DOHH2 (cell line): Measurements from ENCODE around the gene POM121C.
A peak's percentile ranks its signal among the peaks of the same experiment; 100 is the strongest.
"Not testable (repeated sequence)": the region's sequence is repeated elsewhere in the genome, so short reads cannot be mapped to it uniquely, and the experiment has no call there.

Source experiments
- H3F3A ChIP-seq: fragments of 200-600 bp; sonication (generic), shearing (Covaris generic); 2 replicates; pipeline ENCODE4 v1.6.0; 2016; ENCODE audit warnings: antibody characterized with exemption, mild to moderate bottlenecking; ENCODE audit not compliant: control insufficient read depth, insufficient read depth
- H3K27ac ChIP-seq: fragments of 200-600 bp; sonication (generic); 2 replicates; pipeline ENCODE4 v1.5.1; 2014; ENCODE audit warnings: low read depth, mild to moderate bottlenecking, low read length, moderate library complexity
- H3K27me3 ChIP-seq: fragments of 200-600 bp; sonication (generic); 2 replicates; pipeline ENCODE4 v1.6.1; 2014; ENCODE audit warnings: mild to moderate bottlenecking, low read length, mixed read lengths; ENCODE audit not compliant: control insufficient read depth
- H3K36me3 ChIP-seq: fragments of 200-600 bp; sonication (generic); 2 replicates; pipeline ENCODE4 v1.6.1; 2014; ENCODE audit warnings: mild to moderate bottlenecking, low read length, moderate library complexity, mixed read lengths; ENCODE audit not compliant: control insufficient read depth
- H3K4me1 ChIP-seq: fragments of 200-600 bp; sonication (generic); 2 replicates; pipeline ENCODE4 v1.6.1; 2014; ENCODE audit warnings: mild to moderate bottlenecking, low read length, mixed read lengths; ENCODE audit not compliant: control insufficient read depth
- H3K4me2 ChIP-seq: fragments of 200-600 bp; sonication (generic); 2 replicates; pipeline ENCODE4 v1.6.0; 2014; ENCODE audit warnings: mild to moderate bottlenecking, low read length, moderate library complexity
- H3K4me3 ChIP-seq: fragments of 200-600 bp; sonication (generic); 2 replicates; pipeline ENCODE4 v1.5.1; 2014; ENCODE audit warnings: mild to moderate bottlenecking, low read length, mixed read lengths
- H3K79me2 ChIP-seq: fragments of 200-600 bp; sonication (generic); 2 replicates; pipeline ENCODE4 v1.6.1; 2014; ENCODE audit warnings: mild to moderate bottlenecking, low read length, mixed read lengths; ENCODE audit not compliant: control insufficient read depth
- H3K9me2 ChIP-seq: fragments of 200-600 bp; sonication (generic); replicated peaks from 2 replicates; pipeline ENCODE4 v1.6.1; 2014; ENCODE audit warnings: mild to moderate bottlenecking, low read length, mixed read lengths; ENCODE audit not compliant: control insufficient read depth
- H3K9me3 ChIP-seq: fragments of 200-600 bp; sonication (generic); 2 replicates; pipeline ENCODE4 v1.6.1; 2014; ENCODE audit warnings: antibody characterized with exemption, low read length, mixed read lengths; ENCODE audit not compliant: control insufficient read depth, insufficient read depth
- H4K20me1 ChIP-seq: fragments of 200-600 bp; sonication (generic); 2 replicates; pipeline ENCODE4 v1.6.0; 2014; ENCODE audit warnings: low read depth, mild to moderate bottlenecking, antibody characterized with exemption, low read length, moderate library complexity; ENCODE audit not compliant: control insufficient read depth, insufficient read depth
- CTCF ChIP-seq: fragments of 200-600 bp; sonication (generic); IDR thresholded peaks from one replicate; pipeline ENCODE4 v1.5.1; 2014; ENCODE audit warnings: antibody characterized with exemption, mild to moderate bottlenecking, low read depth, low read length; ENCODE audit not compliant: poor library complexity, severe bottlenecking
- EZH2phosphoT487 ChIP-seq: fragments of 200-600 bp; sonication (generic); IDR thresholded peaks from 2 replicates; pipeline ENCODE4 v1.6.1; 2017; ENCODE audit warnings: borderline replicate concordance, mild to moderate bottlenecking, antibody characterized with exemption, low read length, moderate library complexity, mixed read lengths

Gene POM121C

GRCh38 chr7:75485979-75486643 is at the start of gene POM121C:
Gene POM121C, minus strand, starts transcription at chr7:75486299. Its CDS starts 44,803 bp downstream, at chr7:75441496.
- H4K20me1 ChIP-seq, H3K9me2 ChIP-seq, H3K9me3 ChIP-seq, H3K4me1 ChIP-seq, H3F3A ChIP-seq, H3K27me3 ChIP-seq: not testable (repeated sequence)
- peak within 1 kb of the TSS; percentile 28 for H3K27ac ChIP-seq
- H3K4me3 ChIP-seq, result peak within 1 kb of the TSS; percentile 88
- H3K36me3 ChIP-seq, result peaks cover 17% of the 10 kb centered on the region
- H3K4me2 ChIP-seq, result peak within 1 kb of the TSS; percentile 64
- H3K79me2 ChIP-seq, result peaks cover 42% of the 10 kb centered on the region

- H3K4me1 ChIP-seq, result peaks cover 11% of the 10 kb centered on the region
- no peak overlapping the region; the same call in 1 of the 2 replicates for H3K27ac ChIP-seq
- H3K4me3 ChIP-seq, result peak overlapping the region; percentile 29
- H3K79me2 ChIP-seq, result no peaks in the 10 kb centered on the region
- no peak for TF ChIP-seq EZH2phosphoT487
- TF ChIP-seq CTCF, result no peak
- no peaks in the 10 kb centered on the region for H4K20me1 ChIP-seq
- H3K36me3 ChIP-seq, result no peaks in the 10 kb centered on the region
- H3K27me3 ChIP-seq, result peaks cover 3% of the 10 kb centered on the region
- H3F3A ChIP-seq, result no peaks in the 10 kb centered on the region
- no peaks in the 10 kb centered on the region for H3K9me2 ChIP-seq
- H3K4me2 ChIP-seq, result peak overlapping the region; percentile 59
- H3K9me3 ChIP-seq, result no peaks in the 10 kb centered on the region
Observed at GRCh38 chr7:75534727-75535307, 48.7 kb upstream of the POM121C start.

- H3K27me3 ChIP-seq, result peaks cover 3% of the 10 kb centered on the region
- no peaks in the 10 kb centered on the region for H3K9me2 ChIP-seq
- H3K36me3 ChIP-seq, result no peaks in the 10 kb centered on the region
- no peaks in the 10 kb centered on the region for H3K9me3 ChIP-seq
- H3K4me2 ChIP-seq, result no peak overlapping the region
- TF ChIP-seq EZH2phosphoT487 (no peak), CTCF (no peak)
- no peak overlapping the region for H3K4me3 ChIP-seq
- H4K20me1 ChIP-seq, result no peaks in the 10 kb centered on the region
- H3K4me1 ChIP-seq, result peaks cover 11% of the 10 kb centered on the region
- no peaks in the 10 kb centered on the region for H3F3A ChIP-seq
- no peak overlapping the region for H3K27ac ChIP-seq
- no peaks in the 10 kb centered on the region for H3K79me2 ChIP-seq
Observed at GRCh38 chr7:75533926-75534325, 47.8 kb upstream of the POM121C start.

GRCh38 chr7:75532639-75533038 is 46.5 kb upstream of the POM121C start:
- Histone ChIP-seq H3K27ac (no peak overlapping the region), H3K4me1 (peaks cover 18% of the 10 kb centered on the region), H3K27me3 (peaks cover 3% of the 10 kb centered on the region), H3K4me3 (no peak overlapping the region), H3F3A (no peaks in the 10 kb centered on the region), H3K79me2 (peaks cover 8% of the 10 kb centered on the region), H4K20me1 (no peaks in the 10 kb centered on the region), H3K36me3 (peaks cover 2% of the 10 kb centered on the region; the same call in 1 of the 2 replicates), H3K4me2 (no peak overlapping the region), H3K9me2 (no peaks in the 10 kb centered on the region), H3K9me3 (no peaks in the 10 kb centered on the region)
- TF ChIP-seq CTCF, result no peak
- TF ChIP-seq EZH2phosphoT487, result no peak
